ENCODE measurements around the gene RNASEH2B. TPM values are rescaled to one million over a fixed set of nuclear protein-coding genes. Genes with fewer than 3 reads are reported as not detected.

Gene RNASEH2B, protein sequence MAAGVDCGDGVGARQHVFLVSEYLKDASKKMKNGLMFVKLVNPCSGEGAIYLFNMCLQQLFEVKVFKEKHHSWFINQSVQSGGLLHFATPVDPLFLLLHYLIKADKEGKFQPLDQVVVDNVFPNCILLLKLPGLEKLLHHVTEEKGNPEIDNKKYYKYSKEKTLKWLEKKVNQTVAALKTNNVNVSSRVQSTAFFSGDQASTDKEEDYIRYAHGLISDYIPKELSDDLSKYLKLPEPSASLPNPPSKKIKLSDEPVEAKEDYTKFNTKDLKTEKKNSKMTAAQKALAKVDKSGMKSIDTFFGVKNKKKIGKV
- total RNA-seq (10 to 100 TPM; 23.5 to 37.5 (median 30.7) TPM), polyA plus RNA-seq (10 to 100 TPM; 37.1 to 77.1 (median 50.9) TPM)
- long read RNA-seq, donor 1, full-length matches to known transcripts: 19 of 19 reads
- long read RNA-seq, donor 1, partial matches to known transcripts: 0 of 19 reads
- long read RNA-seq, donor 1, other reads (novel, unspliced or antisense): 0 of 19 reads
- long read RNA-seq, donor 2, full-length matches to known transcripts: 9 of 9 reads
- long read RNA-seq, donor 2, partial matches to known transcripts: 0 of 9 reads
- long read RNA-seq, donor 2, other reads (novel, unspliced or antisense): 0 of 9 reads
- long read RNA-seq, donor 3, full-length matches to known transcripts: 10 of 10 reads
- long read RNA-seq, donor 3, partial matches to known transcripts: 0 of 10 reads
- long read RNA-seq, donor 3, other reads (novel, unspliced or antisense): 0 of 10 reads
- long read RNA-seq, donor 4, full-length matches to known transcripts: 4 of 7 reads
- long read RNA-seq, donor 4, partial matches to known transcripts: 0 of 7 reads
- long read RNA-seq, donor 4, other reads (novel, unspliced or antisense): 3 of 7 reads
- long read RNA-seq, donor 5, full-length matches to known transcripts: 17 of 21 reads
- long read RNA-seq, donor 5, partial matches to known transcripts: 0 of 21 reads
- long read RNA-seq, donor 5, other reads (novel, unspliced or antisense): 4 of 21 reads
- long read RNA-seq, donor 6, full-length matches to known transcripts: 9 of 13 reads
- long read RNA-seq, donor 6, partial matches to known transcripts: 2 of 13 reads
- long read RNA-seq, donor 6, other reads (novel, unspliced or antisense): 2 of 13 reads
- long read RNA-seq, donor 7, full-length matches to known transcripts: 7 of 7 reads
- long read RNA-seq, donor 7, partial matches to known transcripts: 0 of 7 reads
- long read RNA-seq, donor 7, other reads (novel, unspliced or antisense): 0 of 7 reads
- long read RNA-seq, donor 8, full-length matches to known transcripts: 13 of 13 reads
- long read RNA-seq, donor 8, partial matches to known transcripts: 0 of 13 reads
- long read RNA-seq, donor 8, other reads (novel, unspliced or antisense): 0 of 13 reads
- long read RNA-seq, donor 9, partial matches to known transcripts: 0 of 5 reads
- long read RNA-seq, donor 9, other reads (novel, unspliced or antisense): 0 of 5 reads
- long read RNA-seq, donor 10, partial matches to known transcripts: 0 of 1 reads
- long read RNA-seq, donor 10, other reads (novel, unspliced or antisense): 0 of 1 reads

DNA sequence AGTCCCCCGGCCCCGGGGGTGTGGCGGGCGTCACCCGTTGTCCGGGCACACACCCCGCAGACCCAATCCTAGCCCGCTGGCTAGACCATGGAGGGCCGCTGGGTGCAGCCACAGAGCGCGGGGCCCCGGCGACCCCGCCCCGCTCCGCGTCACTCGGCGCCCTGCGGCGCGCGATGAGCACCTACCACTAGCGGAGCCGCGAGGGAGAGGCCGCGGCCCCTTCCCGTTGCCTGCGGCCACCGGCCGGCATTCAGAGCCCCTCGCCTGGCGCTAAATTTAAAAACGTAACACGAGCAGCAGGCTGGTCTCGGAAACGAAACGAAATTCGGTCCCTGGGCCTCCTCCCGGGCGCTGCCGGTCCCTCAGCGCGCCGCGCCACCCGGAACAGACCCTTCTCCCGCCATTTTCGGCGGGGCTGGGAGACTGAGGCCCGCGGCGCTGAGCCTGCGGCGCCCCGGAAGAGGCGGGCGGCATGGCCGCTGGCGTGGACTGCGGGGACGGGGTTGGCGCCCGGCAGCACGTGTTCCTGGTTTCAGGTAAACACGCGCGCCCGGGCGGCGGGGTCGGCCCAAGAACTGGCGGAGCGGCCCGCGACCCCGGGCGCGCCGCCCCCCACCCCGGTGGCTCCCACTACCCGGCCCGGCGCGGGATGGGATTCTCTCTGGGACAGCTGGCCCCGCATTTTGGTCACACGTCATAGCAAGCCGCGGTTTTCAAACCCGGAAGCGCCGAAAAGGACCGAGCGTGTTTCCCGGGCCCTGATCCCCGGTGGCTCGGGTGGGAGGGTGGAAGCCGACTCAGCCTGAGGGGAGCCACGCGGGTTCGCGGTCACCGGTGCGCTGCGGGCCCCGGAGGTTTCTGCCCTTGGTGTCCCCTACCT, at the start of gene RNASEH2B:
Gene RNASEH2B (plus strand): TSS at position 187 of the 880 bp plus-strand sequence. CDS start 286 bp downstream, at position 473.
- Histone ChIP-seq H3K36me3 (replicated peaks in 1 of 2) (no peaks in the 10 kb centered on the region), H3K9me3 (replicated peaks in 1 of 3) (no peaks in the 10 kb centered on the region), H3K4me3 (peak within 1 kb of the TSS; percentile 32 to 78 (median 42)), H3K4me1 (replicated peaks in 1 of 2) (peaks cover 3 to 19% of the 10 kb centered on the region in 2 donors), H3K27ac (peak within 1 kb of the TSS in 4 of 5 donors; percentile 71 to 94 (median 86)), H3K27me3 (no peaks in the 10 kb centered on the region)
- peak in 1 of 2 donors; percentile 62 for TF ChIP-seq POLR2A (IDR thresholded peaks at IDR 0.05)
- TF ChIP-seq, protein P1, sequence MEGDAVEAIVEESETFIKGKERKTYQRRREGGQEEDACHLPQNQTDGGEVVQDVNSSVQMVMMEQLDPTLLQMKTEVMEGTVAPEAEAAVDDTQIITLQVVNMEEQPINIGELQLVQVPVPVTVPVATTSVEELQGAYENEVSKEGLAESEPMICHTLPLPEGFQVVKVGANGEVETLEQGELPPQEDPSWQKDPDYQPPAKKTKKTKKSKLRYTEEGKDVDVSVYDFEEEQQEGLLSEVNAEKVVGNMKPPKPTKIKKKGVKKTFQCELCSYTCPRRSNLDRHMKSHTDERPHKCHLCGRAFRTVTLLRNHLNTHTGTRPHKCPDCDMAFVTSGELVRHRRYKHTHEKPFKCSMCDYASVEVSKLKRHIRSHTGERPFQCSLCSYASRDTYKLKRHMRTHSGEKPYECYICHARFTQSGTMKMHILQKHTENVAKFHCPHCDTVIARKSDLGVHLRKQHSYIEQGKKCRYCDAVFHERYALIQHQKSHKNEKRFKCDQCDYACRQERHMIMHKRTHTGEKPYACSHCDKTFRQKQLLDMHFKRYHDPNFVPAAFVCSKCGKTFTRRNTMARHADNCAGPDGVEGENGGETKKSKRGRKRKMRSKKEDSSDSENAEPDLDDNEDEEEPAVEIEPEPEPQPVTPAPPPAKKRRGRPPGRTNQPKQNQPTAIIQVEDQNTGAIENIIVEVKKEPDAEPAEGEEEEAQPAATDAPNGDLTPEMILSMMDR (IDR thresholded peaks at IDR 0.05): peak in 1 of 6 experiments; percentile 11
- 0 to 1% (median 0%) methylated on average over 58 to 107 of the region's 107 CpGs; no CpG with 5 or more reads in 1 of the 4 donors for WGBS, 4 donors
- peak; percentile 59 to 76 (median 66) for DNase-seq
- intact Hi-C loops (cut with DNase I): loop anchor here in 1 of 2 donors (10.0 kb wide), 1 partner anchor 935 kb away; no protein-coding TSS in a partner anchor

DNA sequence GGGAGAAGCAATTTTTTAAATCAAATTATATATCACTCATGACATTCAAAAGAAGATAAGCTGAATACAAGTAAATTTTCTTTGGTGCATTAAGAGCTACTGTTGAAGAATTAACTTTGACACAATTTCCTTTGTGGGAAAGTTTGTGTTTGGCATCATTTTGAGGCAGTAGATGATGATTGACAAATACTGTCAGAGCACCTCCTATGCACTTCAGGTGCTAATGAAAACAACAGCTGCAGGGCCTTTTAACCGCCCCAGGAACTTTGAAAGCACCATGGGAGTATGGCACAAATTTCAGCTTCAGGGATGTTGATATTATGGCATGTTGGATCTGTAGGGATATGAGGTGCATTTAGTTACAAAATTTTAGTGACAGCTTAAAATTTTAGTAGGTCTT, 45.1 kb upstream of the RNASEH2B start:
- 92 to 95% (median 94%) methylated on average over 1 of the region's 1 CpG for WGBS, 4 donors
- H3K36me3 ChIP-seq (replicated peaks in 1 of 2): no peaks in the 10 kb centered on the region
- no peak for DNase-seq

More for the DNA sequence above, 45.1 kb upstream of the RNASEH2B start:
- Histone ChIP-seq H3K27ac (no peak overlapping the region), H3K9me3 (replicated peaks in 1 of 3) (no peaks in the 10 kb centered on the region), H3K27me3 (no peaks in the 10 kb centered on the region), H3K4me1 (replicated peaks in 1 of 2) (no peaks in the 10 kb centered on the region), H3K4me3 (no peak overlapping the region)
- intact Hi-C loops (cut with DNase I): no loop called here
- no peak for TF ChIP-seq POLR2A (IDR thresholded peaks at IDR 0.05)
- TF ChIP-seq, protein P1 (IDR thresholded peaks at IDR 0.05): no peak

Measured in adrenal gland (tissue), 19 donors.